OCI-LY3 (cell line): ENCODE data around the gene PIK3C2G.
A peak's percentile ranks its signal among the peaks of the same experiment; 100 is the strongest.

ENCODE experiments used
- H2AFZ ChIP-seq: fragments of 200-600, 300-600 bp; shearing (Covaris generic); 2 replicates; pipeline ENCODE4 v1.6.0; 2014; ENCODE audit warnings: antibody characterized with exemption, low read depth, low read length
- H3K27ac ChIP-seq: fragments of 200-600, 300-600 bp; sonication (generic); 2 replicates; pipeline ENCODE4 v1.5.1; 2014; ENCODE audit warnings: mild to moderate bottlenecking, low read length, moderate library complexity, mixed read lengths
- H3K27me3 ChIP-seq: fragments of 200-600, 300-600 bp; sonication (generic); 2 replicates; pipeline ENCODE4 v1.6.1; 2014; ENCODE audit warnings: low read depth, low read length, mixed read lengths
- H3K36me3 ChIP-seq: fragments of 200-600, 300-600 bp; sonication (generic); replicated peaks from 2 replicates; pipeline ENCODE3; 2014; ENCODE audit warnings: low read depth, low read length, mixed read lengths
- H3K4me1 ChIP-seq: fragments of 300-600, 200-600 bp; sonication (generic); 2 replicates; pipeline ENCODE4 v1.6.1; 2014; ENCODE audit warnings: low read length, mixed read lengths
- H3K4me2 ChIP-seq: fragments of 200-600, 300-600 bp; sonication (generic); 2 replicates; pipeline ENCODE4 v1.6.1; 2014; ENCODE audit warnings: low read length, mixed read lengths
- H3K4me3 ChIP-seq: fragments of 300-600, 200-600 bp; sonication (generic); 2 replicates; pipeline ENCODE4 v1.5.1; 2014; ENCODE audit warnings: antibody characterized with exemption, mild to moderate bottlenecking, low read length, moderate library complexity
- H3K79me2 ChIP-seq: fragments of 300-600, 200-600 bp; shearing (Covaris generic); 2 replicates; pipeline ENCODE4 v1.6.1; 2014; ENCODE audit warnings: mild to moderate bottlenecking, low read length, mixed read lengths
- H3K9ac ChIP-seq: fragments of 300-600, 200-600 bp; shearing (Covaris generic); 2 replicates; pipeline ENCODE4 v1.6.0; 2014; ENCODE audit warnings: mild to moderate bottlenecking, low read length, moderate library complexity
- H3K9me3 ChIP-seq: fragments of 200-600, 300-600 bp; shearing (Covaris generic); 2 replicates; pipeline ENCODE4 v1.6.1; 2014; ENCODE audit warnings: low read length, mixed read lengths; ENCODE audit not compliant: insufficient read depth
- H4K20me1 ChIP-seq: fragments of 200-600, 300-600 bp; sonication (generic); 2 replicates; pipeline ENCODE4 v1.6.1; 2016; ENCODE audit warnings: low read length, mixed read lengths; ENCODE audit not compliant: insufficient read depth
- EZH2phosphoT487 ChIP-seq: fragments of 200-600 bp; shearing (Covaris generic); IDR thresholded peaks from 2 replicates; pipeline ENCODE4 v1.6.1; 2018; ENCODE audit warnings: antibody characterized with exemption, mixed run types, low read depth
- TF ChIP-seq, protein P1 (sequence below): fragments of 200-600, 300-600 bp; sonication (generic); IDR thresholded peaks from 2 replicates; pipeline ENCODE4 v1.5.1; 2014; ENCODE audit warnings: antibody characterized with exemption, low read length, low read depth

PIK3C2G gene

DNA sequence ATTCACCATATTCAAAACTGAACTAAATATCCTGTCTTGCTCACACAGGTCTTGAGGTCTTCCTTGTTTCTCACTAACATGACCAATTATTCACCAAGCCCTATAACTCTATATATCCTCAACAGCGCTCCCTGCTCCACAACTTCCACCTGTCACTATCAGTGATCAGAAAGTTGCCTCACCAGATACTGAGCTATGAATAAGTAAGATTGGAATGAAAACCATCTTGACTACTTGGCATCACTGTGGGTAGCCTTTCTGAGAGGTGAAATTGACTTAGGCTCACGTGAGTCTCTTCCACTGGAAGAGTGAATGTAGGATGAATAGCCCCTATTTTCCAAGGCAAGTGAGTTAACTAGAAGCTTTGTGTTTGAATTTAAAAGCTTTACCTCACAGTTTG is 167.1 kb downstream of the PIK3C2G start:
- no peaks in the 10 kb centered on the region for H4K20me1 ChIP-seq

DNA sequence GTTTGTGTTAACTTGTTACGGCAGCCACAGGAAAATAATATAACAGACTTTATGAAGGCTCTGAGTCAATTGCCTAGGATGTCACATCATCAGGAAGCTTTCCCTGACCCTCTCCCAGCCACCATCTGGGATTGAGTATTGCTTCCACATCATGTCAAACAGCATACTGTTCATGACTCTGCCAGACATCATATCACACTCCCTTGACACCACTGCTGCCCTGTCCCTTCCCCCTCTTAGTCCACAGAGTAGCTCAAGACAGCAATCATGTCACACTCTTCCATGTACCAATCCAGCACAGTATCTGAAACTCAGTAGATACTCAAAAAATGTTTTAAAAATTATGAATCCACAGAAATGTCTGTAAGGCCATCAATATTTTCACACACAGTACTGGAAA is 168.0 kb downstream of the PIK3C2G start:
- H3K9ac ChIP-seq: no peak overlapping the region
- no peaks in the 10 kb centered on the region for H3K9me3 ChIP-seq
- no peaks in the 10 kb centered on the region for H3K4me1 ChIP-seq
- no peak overlapping the region for H2AFZ ChIP-seq
- H3K27me3 ChIP-seq: no peaks in the 10 kb centered on the region
- no peak overlapping the region for H3K4me2 ChIP-seq
- TF ChIP-seq, protein P1, sequence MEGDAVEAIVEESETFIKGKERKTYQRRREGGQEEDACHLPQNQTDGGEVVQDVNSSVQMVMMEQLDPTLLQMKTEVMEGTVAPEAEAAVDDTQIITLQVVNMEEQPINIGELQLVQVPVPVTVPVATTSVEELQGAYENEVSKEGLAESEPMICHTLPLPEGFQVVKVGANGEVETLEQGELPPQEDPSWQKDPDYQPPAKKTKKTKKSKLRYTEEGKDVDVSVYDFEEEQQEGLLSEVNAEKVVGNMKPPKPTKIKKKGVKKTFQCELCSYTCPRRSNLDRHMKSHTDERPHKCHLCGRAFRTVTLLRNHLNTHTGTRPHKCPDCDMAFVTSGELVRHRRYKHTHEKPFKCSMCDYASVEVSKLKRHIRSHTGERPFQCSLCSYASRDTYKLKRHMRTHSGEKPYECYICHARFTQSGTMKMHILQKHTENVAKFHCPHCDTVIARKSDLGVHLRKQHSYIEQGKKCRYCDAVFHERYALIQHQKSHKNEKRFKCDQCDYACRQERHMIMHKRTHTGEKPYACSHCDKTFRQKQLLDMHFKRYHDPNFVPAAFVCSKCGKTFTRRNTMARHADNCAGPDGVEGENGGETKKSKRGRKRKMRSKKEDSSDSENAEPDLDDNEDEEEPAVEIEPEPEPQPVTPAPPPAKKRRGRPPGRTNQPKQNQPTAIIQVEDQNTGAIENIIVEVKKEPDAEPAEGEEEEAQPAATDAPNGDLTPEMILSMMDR: no peak
- TF ChIP-seq EZH2phosphoT487: no peak
- H3K79me2 ChIP-seq: no peaks in the 10 kb centered on the region
- H3K4me3 ChIP-seq: no peak overlapping the region
- no peaks in the 10 kb centered on the region for H4K20me1 ChIP-seq
- H3K36me3 ChIP-seq: no peaks in the 10 kb centered on the region
- no peak overlapping the region for H3K27ac ChIP-seq

More for the DNA sequence above, 167.1 kb downstream of the PIK3C2G start:
- Histone ChIP-seq H3K36me3 (no peaks in the 10 kb centered on the region), H3K27ac (no peak overlapping the region), H3K79me2 (no peaks in the 10 kb centered on the region), H2AFZ (no peak overlapping the region), H3K9me3 (no peaks in the 10 kb centered on the region), H3K4me3 (no peak overlapping the region), H3K4me2 (no peak overlapping the region), H3K9ac (no peak overlapping the region), H3K4me1 (no peaks in the 10 kb centered on the region), H3K27me3 (no peaks in the 10 kb centered on the region)
- TF ChIP-seq, protein P1: no peak
- TF ChIP-seq EZH2phosphoT487: no peak

DNA sequence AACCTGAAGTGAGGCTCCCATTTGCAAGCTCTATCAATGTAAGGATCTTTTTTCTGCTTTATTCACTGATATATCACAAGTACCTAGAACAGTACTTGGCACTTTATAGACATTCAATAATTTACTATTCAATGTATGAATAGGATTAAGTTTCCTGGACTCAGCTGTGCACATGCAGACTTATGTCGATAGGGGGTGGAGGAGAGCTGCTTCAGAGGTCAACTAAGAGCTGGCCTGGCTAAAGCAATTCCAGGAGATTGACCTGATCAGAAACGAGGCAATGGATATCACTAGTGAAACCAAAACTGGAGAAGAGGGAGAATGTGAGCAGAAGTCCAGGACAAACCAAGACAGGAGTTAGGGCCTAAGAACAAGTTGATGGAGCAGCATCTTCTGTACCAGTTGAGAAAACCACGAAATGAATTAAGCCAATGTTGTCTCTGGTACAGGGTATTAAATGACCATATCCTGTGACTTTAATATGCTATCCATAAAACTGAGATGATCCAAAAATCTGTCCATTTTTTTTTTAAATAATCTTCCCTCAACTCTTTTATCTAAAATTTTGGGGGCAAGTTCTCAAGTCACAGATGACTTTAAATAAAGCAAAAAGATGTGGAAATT is 169.2 kb downstream of the PIK3C2G start:
- H4K20me1 ChIP-seq: no peaks in the 10 kb centered on the region
- no peaks in the 10 kb centered on the region for H3K4me1 ChIP-seq
- no peaks in the 10 kb centered on the region for H3K79me2 ChIP-seq
- H3K4me2 ChIP-seq: no peak overlapping the region
- H3K27ac ChIP-seq: no peak overlapping the region
- H2AFZ ChIP-seq: no peak overlapping the region
- H3K9ac ChIP-seq: no peak overlapping the region
- no peaks in the 10 kb centered on the region for H3K36me3 ChIP-seq
- H3K9me3 ChIP-seq: no peaks in the 10 kb centered on the region
- H3K4me3 ChIP-seq: no peak overlapping the region
- TF ChIP-seq, protein P1: peak; percentile 77
- no peak for TF ChIP-seq EZH2phosphoT487
- no peaks in the 10 kb centered on the region for H3K27me3 ChIP-seq

DNA sequence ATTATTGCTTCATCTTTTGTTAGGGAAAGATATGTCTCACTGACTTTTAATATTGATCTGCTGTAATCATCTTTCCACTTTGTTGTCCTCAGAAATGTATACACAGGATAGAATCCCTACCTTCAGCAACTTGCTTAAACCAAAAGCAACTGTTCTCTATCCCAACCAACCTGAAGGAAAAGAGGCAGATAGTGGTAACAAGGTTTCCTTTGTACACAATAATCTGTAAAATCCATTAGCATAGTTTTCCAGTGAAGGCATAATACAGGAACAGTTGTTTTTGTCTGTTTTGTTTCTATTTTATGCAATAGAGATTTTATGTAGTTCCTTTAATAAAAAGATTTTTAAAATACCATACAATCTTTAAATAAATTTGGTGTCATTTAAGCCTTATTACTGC is 170.5 kb downstream of the PIK3C2G start:
- no peaks in the 10 kb centered on the region for H3K9me3 ChIP-seq
- H3K4me1 ChIP-seq: no peaks in the 10 kb centered on the region
- TF ChIP-seq EZH2phosphoT487: no peak
- TF ChIP-seq, protein P1: no peak
- H3K4me2 ChIP-seq: no peak overlapping the region
- H3K27ac ChIP-seq: no peak overlapping the region
- no peaks in the 10 kb centered on the region for H3K27me3 ChIP-seq
- no peak overlapping the region for H2AFZ ChIP-seq
- H3K9ac ChIP-seq: no peak overlapping the region
- H3K4me3 ChIP-seq: no peak overlapping the region
- no peaks in the 10 kb centered on the region for H3K79me2 ChIP-seq
- no peaks in the 10 kb centered on the region for H4K20me1 ChIP-seq
- H3K36me3 ChIP-seq: no peaks in the 10 kb centered on the region
